ENCODE results near the gene SPAG8.

GRCh38 chr9:35813434-35814105 lies 1.5 kb upstream of the SPAG8 start:
- TF ChIP-seq YY1 (IDR thresholded peaks at IDR 0.05; ENCODE audit: insufficient read depth, insufficient read length), result no peak
- no peak for TF ChIP-seq SUZ12 (IDR thresholded peaks at IDR 0.05; ENCODE audit: extremely low read depth, insufficient read depth, insufficient read length)

Data from NT2/D1 (cell line).